RWPE2 (cell line): ENCODE measurements around the gene PTGDS.

ENCODE experiments used
- ATAC-seq: fragments of 200-7000 bp; cut with Tn5 transposase; 3 replicates; pipeline ENCODE4 v1.9.1; 2021; ENCODE audit warnings: low read depth
- DNase-seq: peaks from one replicate; pipeline ENCODE4 v3.0.0-alpha.2; 2020; ENCODE audit warnings: low spot score
- H3K27ac ChIP-seq: fragments of 450-650 bp; 2 replicates; pipeline ENCODE4 v1.5.1; 2017; ENCODE audit warnings: mild to moderate bottlenecking; ENCODE audit not compliant: poor library complexity, severe bottlenecking
- H3K27me3 ChIP-seq: fragments of 250-450 bp; sonication (Bioruptor Pico); 2 replicates; pipeline ENCODE4 v1.5.1; 2021; ENCODE audit warnings: mild to moderate bottlenecking, moderate library complexity; ENCODE audit not compliant: insufficient read depth, poor library complexity, severe bottlenecking
- H3K36me3 ChIP-seq: fragments of 250-450 bp; sonication (Bioruptor Pico); 2 replicates; pipeline ENCODE4 v1.5.1; 2020; ENCODE audit warnings: low read depth, mild to moderate bottlenecking, moderate library complexity
- H3K4me1 ChIP-seq: fragments of 250-450 bp; sonication (Bioruptor Pico); 2 replicates; pipeline ENCODE4 v1.5.1; 2021; ENCODE audit warnings: mild to moderate bottlenecking, moderate library complexity; ENCODE audit not compliant: insufficient read depth, poor library complexity, severe bottlenecking
- H3K4me3 ChIP-seq: fragments of 250-450 bp; sonication (Bioruptor Pico); 2 replicates; pipeline ENCODE4 v1.5.1; 2021; ENCODE audit warnings: mild to moderate bottlenecking, moderate library complexity; ENCODE audit not compliant: severe bottlenecking
- H3K9me3 ChIP-seq: fragments of 250-450 bp; sonication (Bioruptor Pico); 2 replicates; pipeline ENCODE4 v1.5.1; 2021; ENCODE audit warnings: mild to moderate bottlenecking, moderate library complexity; ENCODE audit not compliant: severe bottlenecking
- TF ChIP-seq, protein P1 (sequence below): fragments of 450-650 bp; IDR thresholded peaks from one replicate; pipeline ENCODE4 v1.5.1; 2017; ENCODE audit warnings: mild to moderate bottlenecking, moderate library complexity; ENCODE audit not compliant: poor library complexity, severe bottlenecking

The PTGDS gene

GRCh38 chr9:136977649-136978072 lies 357 bp downstream of the PTGDS start:
- no peak overlapping the region for H3K27ac ChIP-seq
- H3K4me3 ChIP-seq = peak overlapping the region; percentile 36
- ATAC-seq = no peak; the same call in 2 of the 3 replicates

GRCh38 chr9:136978073-136978864 lies 965 bp downstream of the PTGDS start:
- TF ChIP-seq, protein P1, sequence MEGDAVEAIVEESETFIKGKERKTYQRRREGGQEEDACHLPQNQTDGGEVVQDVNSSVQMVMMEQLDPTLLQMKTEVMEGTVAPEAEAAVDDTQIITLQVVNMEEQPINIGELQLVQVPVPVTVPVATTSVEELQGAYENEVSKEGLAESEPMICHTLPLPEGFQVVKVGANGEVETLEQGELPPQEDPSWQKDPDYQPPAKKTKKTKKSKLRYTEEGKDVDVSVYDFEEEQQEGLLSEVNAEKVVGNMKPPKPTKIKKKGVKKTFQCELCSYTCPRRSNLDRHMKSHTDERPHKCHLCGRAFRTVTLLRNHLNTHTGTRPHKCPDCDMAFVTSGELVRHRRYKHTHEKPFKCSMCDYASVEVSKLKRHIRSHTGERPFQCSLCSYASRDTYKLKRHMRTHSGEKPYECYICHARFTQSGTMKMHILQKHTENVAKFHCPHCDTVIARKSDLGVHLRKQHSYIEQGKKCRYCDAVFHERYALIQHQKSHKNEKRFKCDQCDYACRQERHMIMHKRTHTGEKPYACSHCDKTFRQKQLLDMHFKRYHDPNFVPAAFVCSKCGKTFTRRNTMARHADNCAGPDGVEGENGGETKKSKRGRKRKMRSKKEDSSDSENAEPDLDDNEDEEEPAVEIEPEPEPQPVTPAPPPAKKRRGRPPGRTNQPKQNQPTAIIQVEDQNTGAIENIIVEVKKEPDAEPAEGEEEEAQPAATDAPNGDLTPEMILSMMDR = no peak
- DNase-seq (no peak), ATAC-seq (peak; percentile 15; the same call in 2 of the 3 replicates)
- H3K27me3 ChIP-seq = no peaks in the 10 kb centered on the region
- H3K4me1 ChIP-seq = peaks cover 7% of the 10 kb centered on the region
- no peak overlapping the region for H3K27ac ChIP-seq
- H3K9me3 ChIP-seq = no peaks in the 10 kb centered on the region
- H3K4me3 ChIP-seq = peak overlapping the region; percentile 36
- no peaks in the 10 kb centered on the region for H3K36me3 ChIP-seq

More at GRCh38 chr9:136977649-136978072, 357 bp downstream of the PTGDS start:
- Histone ChIP-seq H3K27me3 (no peaks in the 10 kb centered on the region), H3K4me1 (peaks cover 7% of the 10 kb centered on the region), H3K9me3 (no peaks in the 10 kb centered on the region), H3K36me3 (no peaks in the 10 kb centered on the region)
- TF ChIP-seq, protein P1 = no peak
- DNase-seq = no peak

- Histone ChIP-seq H3K4me1 (peaks cover 7% of the 10 kb centered on the region), H3K9me3 (no peaks in the 10 kb centered on the region), H3K27ac (no peak overlapping the region), H3K36me3 (no peaks in the 10 kb centered on the region), H3K4me3 (no peak overlapping the region), H3K27me3 (no peaks in the 10 kb centered on the region)
- ATAC-seq (no peak), DNase-seq (no peak)
- TF ChIP-seq, protein P1 = no peak
Measured at GRCh38 chr9:136978865-136979544, 1.7 kb downstream of the PTGDS start.

GRCh38 chr9:136979769-136980587 lies 2.7 kb downstream of the PTGDS start:
- Histone ChIP-seq H3K27me3 (peaks cover 7% of the 10 kb centered on the region), H3K4me1 (peaks cover 3% of the 10 kb centered on the region), H3K36me3 (no peaks in the 10 kb centered on the region), H3K27ac (no peak overlapping the region), H3K9me3 (no peaks in the 10 kb centered on the region), H3K4me3 (no peak overlapping the region)
- no peak for ATAC-seq
- no peak for DNase-seq
- TF ChIP-seq, protein P1 = no peak
